Epithelial cell of esophagus (primary cell): Measurements from ENCODE around the gene RBBP8NL.

Source experiments
- DNase-seq: peaks from one replicate; pipeline ENCODE4 v3.0.0; 2010; ENCODE audit warnings: low read depth
- H3K4me3 ChIP-seq: 2 replicates; pipeline ENCODE4 v1.5.1; 2011; ENCODE audit warnings: mild to moderate bottlenecking, low read length, control low read depth
- TF ChIP-seq, protein P1 (sequence below): IDR thresholded peaks from 2 replicates; pipeline ENCODE4 v1.5.1; 2011; ENCODE audit warnings: low read depth, mild to moderate bottlenecking, low read length, control low read depth, inconsistent platforms; ENCODE audit not compliant: insufficient read depth; ENCODE audit errors: missing control alignments

RBBP8NL gene

DNA sequence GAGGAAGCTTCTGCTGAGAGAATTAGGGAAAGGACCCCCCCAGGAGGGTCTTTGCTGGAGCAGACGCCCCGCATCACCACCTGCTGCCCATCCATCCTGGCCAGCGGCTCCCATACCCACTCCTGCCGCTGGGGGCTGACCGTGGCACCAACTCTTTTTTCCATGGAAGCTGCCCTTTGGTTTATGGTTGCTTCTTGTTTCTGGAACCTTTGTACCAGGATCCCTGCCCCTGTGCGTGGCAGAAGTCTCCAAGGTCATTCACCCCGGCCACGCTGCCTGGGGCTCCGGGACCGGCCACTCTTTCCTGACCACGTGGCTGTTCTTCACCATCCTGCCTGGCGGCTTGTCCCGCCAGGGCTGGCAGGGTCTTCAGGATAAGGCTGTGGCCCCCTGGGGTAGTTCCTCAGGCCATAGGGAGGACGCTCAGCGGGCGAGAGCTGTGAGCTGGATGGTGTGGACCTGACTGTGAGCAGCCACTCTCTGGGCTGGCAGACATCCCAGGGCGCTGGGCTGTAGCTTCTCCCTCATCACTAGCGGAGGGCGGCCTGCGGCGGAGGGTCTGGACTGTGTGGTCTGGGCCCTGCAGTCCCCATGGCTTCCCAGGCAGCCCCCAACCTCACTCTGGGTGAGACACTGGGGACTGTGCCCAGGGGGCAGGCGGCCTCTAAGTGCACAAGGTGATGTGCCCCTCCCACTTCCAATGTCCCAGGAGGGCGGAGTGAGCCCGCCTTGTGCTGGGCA is 22.8 kb upstream of the RBBP8NL start:
- H3K4me3 ChIP-seq, result no peak overlapping the region
- no peak for DNase-seq
- TF ChIP-seq, protein P1, sequence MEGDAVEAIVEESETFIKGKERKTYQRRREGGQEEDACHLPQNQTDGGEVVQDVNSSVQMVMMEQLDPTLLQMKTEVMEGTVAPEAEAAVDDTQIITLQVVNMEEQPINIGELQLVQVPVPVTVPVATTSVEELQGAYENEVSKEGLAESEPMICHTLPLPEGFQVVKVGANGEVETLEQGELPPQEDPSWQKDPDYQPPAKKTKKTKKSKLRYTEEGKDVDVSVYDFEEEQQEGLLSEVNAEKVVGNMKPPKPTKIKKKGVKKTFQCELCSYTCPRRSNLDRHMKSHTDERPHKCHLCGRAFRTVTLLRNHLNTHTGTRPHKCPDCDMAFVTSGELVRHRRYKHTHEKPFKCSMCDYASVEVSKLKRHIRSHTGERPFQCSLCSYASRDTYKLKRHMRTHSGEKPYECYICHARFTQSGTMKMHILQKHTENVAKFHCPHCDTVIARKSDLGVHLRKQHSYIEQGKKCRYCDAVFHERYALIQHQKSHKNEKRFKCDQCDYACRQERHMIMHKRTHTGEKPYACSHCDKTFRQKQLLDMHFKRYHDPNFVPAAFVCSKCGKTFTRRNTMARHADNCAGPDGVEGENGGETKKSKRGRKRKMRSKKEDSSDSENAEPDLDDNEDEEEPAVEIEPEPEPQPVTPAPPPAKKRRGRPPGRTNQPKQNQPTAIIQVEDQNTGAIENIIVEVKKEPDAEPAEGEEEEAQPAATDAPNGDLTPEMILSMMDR, result no peak

DNA sequence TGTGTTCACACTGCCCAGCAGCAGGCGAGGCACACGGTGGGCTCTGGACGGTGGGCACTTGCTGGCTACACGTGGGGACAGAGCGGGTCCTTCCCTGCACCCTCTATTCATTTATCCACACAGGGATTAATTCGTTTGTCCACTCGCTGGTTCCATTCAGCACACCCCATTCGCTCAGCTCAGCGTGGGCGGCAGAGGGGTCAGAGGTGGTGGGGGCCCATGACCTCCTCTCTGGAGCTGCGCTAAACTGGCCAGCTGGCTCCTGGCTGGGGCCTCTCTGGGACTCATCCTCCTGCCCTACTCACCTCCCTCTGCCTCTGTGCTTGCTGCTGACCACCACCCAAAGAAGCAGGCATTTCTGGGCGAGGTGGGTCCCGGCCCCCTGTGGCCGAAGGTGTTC is 21.4 kb upstream of the RBBP8NL start:
- no peak for DNase-seq
- TF ChIP-seq, protein P1, result no peak
- H3K4me3 ChIP-seq, result no peak overlapping the region

DNA sequence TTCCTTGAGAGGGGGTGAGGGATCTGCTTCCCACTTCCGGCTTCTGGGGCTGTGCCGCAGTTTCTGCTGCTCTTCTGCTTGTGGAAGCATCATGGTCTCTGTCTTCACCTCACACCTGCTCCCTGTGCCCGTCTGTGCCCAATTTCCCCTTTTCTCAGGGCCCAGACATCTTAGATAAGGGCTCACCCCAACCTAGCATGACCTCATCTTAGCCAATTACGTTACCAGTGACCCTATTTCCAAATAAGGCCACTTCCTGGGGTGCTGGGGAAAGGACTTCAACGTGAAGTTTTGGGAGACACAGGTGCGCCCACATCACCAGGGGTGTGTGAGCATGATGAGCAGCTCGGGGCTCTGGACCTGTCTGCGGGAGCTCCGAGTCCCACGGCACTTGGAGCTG is 20.7 kb upstream of the RBBP8NL start:
- H3K4me3 ChIP-seq, result no peak overlapping the region
- TF ChIP-seq, protein P1, result no peak
- DNase-seq, result no peak

DNA sequence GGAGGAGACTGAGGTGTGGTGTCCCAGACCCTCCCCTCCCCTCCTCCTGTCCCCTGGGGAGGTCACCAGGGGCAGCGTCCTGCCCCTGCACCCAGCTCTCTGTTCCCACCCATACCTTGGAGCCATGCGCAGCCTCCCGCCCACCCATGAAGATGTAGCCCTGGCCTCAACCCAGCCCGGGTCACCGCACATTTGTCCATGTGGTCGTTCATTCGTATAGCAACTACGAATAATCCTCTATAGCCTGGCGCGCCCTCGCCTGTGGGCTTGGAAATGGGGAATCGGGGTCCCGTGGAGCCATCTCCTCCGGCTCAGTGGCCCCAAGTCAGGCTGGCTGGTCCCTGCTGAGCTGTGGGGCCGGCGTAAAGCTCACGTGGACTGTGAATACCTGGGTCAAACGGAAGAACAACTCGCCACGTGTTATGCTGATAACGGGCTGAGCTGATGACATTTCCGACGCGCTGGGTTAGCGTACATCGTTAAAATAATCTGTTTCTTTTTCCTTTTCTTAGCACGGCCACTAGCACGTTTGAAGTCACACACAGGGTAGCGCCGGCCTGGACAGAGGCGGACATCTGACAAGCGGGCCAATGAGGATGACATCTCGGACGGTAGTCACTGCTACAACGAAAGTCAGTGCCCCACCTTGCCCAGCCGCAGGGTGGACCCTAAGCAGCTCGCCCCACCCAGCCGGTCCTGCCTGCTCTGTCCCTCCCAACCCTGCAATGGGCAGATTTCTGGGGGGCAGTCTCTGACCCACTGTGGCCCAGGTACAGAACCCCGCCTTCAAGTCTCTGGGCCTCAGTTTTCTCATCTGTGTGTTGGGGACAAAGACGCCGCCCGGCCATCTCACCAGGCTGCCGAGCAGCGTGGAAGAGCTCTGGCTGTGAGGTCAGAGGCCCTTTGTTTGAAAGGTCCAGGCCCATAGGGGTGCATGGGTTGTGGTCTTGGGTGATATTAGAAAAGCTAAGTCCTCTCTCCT is 19.8 kb upstream of the RBBP8NL start:
- TF ChIP-seq, protein P1, result no peak
- H3K4me3 ChIP-seq, result no peak overlapping the region
- DNase-seq, result no peak

DNA sequence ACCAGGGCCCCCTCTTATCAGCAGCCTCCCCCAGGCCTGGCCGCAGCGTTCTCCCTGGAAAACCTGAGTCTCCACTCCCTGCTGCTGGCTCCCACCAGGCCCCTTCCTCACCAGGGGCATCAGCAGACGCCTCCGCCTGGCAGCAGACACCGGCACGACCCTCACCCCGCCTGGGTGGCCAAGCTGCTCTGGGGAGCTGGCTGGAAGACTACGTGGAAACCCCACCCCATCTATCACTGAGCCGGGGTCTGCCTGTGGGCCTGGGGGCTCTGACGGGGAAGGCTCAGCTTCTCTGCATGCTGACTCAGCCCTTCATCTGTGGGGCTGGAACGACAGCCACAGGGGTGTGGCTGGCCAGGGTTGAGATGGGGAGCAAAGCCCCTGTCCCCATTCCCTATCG is 19.1 kb upstream of the RBBP8NL start:
- DNase-seq, result no peak
- TF ChIP-seq, protein P1, result no peak
- no peak overlapping the region for H3K4me3 ChIP-seq

DNA sequence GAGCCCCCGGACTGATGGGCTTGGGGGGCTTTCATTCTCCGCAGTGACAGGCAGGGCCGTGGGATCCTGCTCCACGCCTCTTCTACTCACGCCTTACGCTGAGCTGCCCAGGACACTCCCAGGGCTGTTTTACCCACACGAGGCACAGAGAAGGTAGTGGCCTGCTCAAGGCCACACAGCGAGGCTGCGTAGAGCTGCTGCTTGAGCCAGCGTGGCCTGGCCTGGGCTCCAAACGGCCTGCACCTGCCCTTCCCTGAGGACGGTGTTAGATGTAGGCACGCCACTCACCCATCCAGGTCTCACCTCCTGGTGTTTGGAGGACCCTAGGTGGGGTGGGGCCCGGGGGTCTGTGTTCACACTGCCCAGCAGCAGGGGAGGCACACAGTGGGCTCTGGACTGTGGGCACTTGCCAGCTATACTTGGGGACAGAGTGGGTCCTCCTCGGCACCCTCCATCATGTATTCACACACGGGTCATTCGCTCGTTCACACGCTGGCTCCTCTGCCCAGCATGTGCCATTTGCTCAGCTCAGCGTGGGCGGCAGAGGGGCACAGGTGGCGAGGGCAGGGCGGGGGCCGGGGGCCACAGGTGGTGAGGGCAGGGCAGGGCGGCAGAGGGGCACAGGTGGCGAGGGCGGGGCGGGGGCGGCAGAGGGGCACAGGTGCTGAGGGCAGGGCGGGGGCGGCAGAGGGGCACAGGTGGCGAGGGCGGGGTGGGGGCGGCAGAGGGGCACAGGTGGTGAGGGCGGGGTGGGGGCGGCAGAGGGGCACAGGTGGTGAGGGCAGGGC is 18.4 kb upstream of the RBBP8NL start:
- no peak for DNase-seq
- no peak overlapping the region for H3K4me3 ChIP-seq
- TF ChIP-seq, protein P1, result no peak
